NCI-H524 treated with DMSO at 0.1 percent for 48 hours (cell line): ENCODE results near the gene ARRDC3.
"Not testable (repeated sequence)": the region's sequence is repeated elsewhere in the genome, so short reads cannot be mapped to it uniquely, and the experiment has no call there.

Experiments used
- DNase-seq: peaks from one replicate; lab custom pipeline; 2025; lab: John Stamatoyannopoulos, UW

Gene ARRDC3

DNA sequence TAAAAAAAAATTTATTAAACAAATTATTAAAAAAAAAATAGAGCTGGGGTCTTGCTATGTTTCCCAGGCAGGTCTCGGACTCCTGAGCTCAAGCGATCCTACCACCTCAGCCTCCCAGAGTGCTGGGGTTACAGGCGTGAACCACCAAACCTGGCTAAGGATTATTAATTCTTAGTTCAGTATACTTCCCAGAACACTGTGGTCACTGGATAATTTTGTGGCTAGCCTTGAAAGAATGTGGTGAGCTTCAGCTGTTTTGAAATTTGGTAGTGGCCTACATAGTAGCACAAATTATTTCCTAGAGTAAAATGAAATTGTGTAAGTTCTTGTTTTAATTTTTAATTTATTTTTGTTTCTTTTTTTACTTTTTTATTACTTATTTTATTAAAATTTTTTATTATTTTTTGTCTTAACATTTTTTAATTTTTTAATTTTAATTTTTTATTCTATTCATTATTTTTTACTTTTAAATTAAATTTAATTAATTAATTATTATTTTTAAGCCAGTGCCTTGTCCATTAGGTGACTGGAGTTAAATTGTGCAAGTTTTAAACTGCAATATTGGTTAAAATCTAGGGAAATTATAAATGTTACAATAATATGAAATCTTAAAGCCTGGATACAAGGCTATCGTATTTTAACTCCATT is 23.0 kb downstream of the ARRDC3 start:
- DNase-seq = no peak

GRCh38 chr5:91357806-91358205 is 25.3 kb downstream of the ARRDC3 start:
- no peak for DNase-seq

GRCh38 chr5:91357012-91357634 is 26.0 kb downstream of the ARRDC3 start:
- no peak for DNase-seq

DNA sequence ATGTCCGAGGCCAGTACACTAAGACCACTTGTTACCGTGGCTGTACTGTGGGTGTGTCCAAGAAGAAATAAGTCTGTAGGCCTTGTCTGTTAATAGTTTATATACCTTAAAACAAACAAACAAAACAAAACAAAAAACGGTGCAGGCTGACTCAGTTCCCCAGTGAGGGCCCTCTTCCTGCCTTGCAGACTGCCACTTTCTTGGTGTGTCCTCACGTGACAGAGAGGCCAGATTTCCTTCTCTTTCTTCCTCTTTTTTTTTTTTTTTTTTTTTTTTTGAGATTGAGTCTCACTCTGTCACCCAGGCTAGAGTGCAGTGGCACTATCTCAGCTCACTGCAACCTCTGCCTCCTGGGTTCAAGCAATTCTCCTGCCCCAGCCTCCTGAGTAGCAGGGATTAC is 28.2 kb downstream of the ARRDC3 start:
- not testable (repeated sequence) for DNase-seq

- no peak for DNase-seq
Measured at GRCh38 chr5:91352831-91353695, 30.1 kb downstream of the ARRDC3 start.

DNA sequence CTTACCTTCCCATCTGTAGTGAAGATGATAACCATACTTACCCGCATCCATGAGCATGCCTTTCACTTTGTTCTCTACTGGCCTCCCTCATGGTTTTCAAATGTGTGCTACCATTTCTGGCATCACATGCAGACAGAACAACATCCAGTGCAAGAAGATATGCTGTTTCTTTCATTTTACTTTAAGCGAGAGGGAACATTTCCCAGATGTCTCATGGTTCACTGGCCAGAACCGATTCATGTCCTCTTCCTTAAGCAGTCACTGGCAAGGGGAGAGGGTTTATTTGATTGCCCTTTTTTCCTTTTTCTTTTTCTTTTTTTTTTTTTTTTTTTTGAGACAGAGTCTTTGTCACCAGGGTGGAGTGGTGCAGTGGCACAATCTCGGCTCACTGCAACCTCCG is 37.7 kb downstream of the ARRDC3 start:
- no peak for DNase-seq

DNA sequence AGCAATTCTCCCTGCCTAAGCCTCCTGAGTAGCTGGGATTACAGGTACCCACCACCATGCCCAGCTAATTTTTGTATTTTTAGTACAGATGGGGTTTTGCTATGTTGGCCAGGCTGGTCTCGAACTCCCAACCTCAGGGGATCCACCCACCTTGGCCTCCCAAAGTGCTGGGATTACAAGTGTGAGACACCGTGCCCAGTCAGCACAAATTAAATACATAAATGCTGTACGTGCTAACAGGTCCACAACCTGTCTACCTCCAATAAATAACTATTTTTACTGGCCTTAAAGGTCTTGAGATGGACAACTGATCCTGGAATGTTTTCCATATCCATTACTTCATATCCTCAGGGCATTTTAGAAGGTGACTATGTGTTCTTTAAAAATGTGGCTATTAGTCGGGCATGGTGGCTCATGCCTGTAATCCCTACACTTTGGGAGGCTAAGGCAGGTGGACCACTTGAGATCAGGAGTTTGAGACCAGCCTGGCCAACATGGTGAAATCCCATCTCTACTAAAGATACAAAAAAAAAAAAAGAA is 38.4 kb downstream of the ARRDC3 start:
- not testable (repeated sequence) for DNase-seq

DNA sequence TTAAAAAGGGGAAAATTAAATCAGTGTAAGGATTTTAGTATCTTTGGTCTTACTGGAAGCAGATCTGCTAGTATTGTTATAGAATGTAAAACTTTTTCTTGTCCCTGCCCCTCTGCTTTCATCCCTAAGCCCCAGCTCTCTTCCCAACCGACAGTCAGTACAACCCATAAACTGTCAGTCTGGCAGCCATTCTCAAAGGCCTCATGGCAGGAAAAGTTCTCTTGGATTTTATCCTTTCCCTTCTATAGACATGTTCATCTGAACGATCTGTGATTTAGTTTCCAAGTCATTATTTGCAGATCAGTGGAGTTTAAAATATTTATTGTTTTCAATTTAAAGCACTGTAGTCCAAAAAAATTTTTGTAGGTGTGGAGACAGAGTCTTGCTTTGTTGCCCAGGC is 39.2 kb downstream of the ARRDC3 start:
- no peak for DNase-seq

DNA sequence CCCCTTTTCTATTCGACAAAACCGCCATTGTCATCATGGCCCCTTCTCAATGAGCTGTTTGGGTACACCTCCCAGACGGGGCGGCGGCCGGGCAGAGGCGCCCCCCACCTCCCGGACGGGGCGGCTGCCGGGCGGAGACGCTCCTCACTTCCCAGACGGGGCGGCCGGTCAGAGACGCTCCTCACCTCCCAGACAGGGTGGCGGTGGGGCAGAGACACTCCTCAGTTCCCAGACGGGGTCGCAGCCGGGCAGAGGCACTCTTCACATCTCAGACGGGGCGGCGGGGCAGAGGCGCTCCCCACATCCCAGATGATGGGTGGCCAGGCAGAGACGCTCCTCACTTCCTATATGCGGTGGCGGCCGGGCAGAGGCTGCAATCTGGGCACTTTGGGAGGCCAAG is 40.2 kb downstream of the ARRDC3 start:
- not testable (repeated sequence) for DNase-seq

DNA sequence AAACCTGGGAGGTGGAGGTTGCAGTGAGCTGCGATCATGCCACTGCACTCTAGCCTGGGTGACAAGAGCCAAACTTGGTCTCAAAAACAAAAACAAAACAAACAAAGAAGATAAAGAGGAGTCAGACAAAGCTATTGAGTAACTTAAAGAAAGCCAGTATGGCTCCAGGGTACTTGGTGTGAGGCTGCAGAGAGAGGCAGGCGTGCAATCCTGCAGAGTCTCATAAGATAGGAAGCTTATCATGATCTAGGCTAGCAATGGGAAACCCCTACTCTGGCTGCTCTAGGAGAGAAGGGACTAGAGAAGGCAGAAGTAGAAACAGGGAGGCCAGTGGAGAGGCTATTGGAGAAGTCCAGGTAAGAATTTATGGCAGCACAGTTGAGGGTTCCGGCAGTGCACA is 42.0 kb downstream of the ARRDC3 start:
- DNase-seq = no peak

GRCh38 chr5:91340532-91340931 is 42.6 kb downstream of the ARRDC3 start:
- DNase-seq = no peak

DNA sequence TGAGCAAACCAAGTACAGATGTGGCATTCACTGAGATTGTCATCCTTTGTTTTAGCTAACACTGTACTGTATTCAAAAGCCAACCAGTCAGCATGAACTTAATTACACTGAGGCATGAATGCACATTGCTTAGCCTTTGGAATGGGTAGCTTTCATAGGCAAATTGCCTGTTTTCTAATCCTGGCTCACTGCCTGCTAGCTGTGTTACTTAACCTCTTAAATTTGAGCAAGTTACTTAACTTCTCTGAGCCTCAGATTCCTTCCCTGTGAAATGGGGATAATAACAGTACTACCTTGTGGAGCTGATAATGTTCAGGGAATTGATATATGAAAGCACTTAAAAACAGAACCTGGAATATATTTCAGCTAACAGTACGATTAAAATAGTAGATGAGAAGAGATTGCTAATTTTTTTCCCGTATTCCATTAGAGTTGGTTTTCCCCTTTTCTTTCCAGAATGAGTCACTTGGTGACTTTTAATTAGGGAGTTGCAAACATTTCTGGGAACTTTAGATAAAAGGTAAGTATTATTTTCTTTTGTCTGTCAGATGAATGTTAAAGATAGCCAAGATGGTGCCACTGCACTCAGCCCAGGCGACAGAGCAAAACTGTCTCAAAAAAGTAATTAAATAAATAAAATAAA is 43.9 kb downstream of the ARRDC3 start:
- DNase-seq = no peak

- no peak for DNase-seq
Measured at GRCh38 chr5:91332267-91333045, 50.7 kb downstream of the ARRDC3 start.

GRCh38 chr5:91331705-91332104 is 51.4 kb downstream of the ARRDC3 start:
- no peak for DNase-seq

DNA sequence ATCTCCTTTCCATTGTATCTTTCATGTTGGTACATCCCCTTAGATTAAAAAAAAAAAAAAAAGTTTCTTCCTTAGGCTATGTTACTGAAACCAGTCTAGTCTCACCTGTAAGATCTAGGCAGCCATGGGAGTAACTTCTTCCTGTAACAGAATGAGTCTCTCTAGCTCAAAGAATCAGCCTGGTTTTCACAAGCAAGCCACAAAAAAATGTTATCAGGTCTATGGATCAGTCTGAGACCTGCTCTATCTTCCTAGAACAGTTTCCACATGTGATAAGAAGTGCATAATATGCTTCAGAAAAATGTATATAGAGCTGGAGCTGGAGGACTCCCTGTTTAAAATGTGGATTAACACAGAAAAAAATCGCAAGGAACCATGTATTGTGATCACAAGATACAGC is 53.8 kb downstream of the ARRDC3 start:
- no peak for DNase-seq

GRCh38 chr5:91328743-91329142 is 54.4 kb downstream of the ARRDC3 start:
- DNase-seq = no peak

- not testable (repeated sequence) for DNase-seq
Measured at GRCh38 chr5:91322981-91323380, 60.1 kb downstream of the ARRDC3 start.

DNA sequence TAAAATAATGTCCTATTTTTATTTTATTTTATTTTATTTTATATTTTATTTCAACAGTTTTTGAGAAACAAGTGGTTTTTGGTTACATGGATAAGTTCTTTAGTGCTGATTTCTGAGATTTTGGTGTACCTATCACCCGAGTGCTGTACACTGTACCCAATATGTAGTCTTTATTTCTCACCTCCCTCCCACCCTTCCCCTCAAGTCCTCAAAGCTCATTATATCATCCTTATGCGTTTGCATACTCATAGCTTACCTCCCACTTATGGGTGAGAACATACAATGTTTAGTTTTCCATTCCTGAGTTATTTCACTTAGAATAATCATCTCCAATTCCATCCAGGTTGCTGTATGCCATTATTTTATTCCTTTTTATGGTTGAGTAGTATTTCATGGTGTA is 63.5 kb downstream of the ARRDC3 start:
- DNase-seq = no peak

DNA sequence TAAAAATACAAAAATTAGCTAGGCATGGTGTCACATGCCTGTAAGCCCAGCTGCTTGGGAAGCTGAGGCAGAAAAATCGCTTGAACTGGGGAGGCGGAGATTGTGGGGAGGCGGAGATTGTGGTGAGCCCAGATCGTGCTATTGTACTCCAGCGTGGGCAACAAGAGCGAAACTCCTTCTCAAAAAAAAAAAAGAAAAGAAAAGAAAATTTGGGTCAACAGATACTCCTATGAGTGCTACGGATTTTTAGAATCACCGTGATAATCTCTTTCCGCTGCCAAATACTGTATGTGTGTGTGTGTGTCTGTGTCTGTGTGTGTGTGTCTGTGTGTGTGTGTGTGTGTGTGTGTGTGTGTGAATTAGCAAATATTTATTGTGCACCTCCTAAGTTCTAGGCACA is 64.4 kb downstream of the ARRDC3 start:
- no peak for DNase-seq
